Loucy (cell line): Measurements from ENCODE around the gene IL1R2.

Experiments used
- CTCF ChIP-seq: fragments of 200-600 bp; sonication (generic); conservative IDR thresholded peaks from 2 replicates; pipeline ENCODE4 v1.5.1; 2014; ENCODE audit warnings: mild to moderate bottlenecking, antibody characterized with exemption, low read length
- EZH2phosphoT487 ChIP-seq: fragments of 200-600 bp; IDR thresholded peaks from 2 replicates; pipeline ENCODE4 v1.6.1; 2018; ENCODE audit warnings: antibody characterized with exemption, mild to moderate bottlenecking, moderate library complexity, borderline replicate concordance

- TF ChIP-seq CTCF, result no peak
- no peak for TF ChIP-seq EZH2phosphoT487
These were observed 30.2 kb upstream of the IL1R2 start for GRCh38 chr2:101961338-101962191.
